HG02642 (cell line): ENCODE results near the gene ATP6V0A1.
"Not testable (repeated sequence)": the region's sequence is repeated elsewhere in the genome, so short reads cannot be mapped to it uniquely, and the experiment has no call there.

Experiments used
- ATAC-seq: cut with Tn5 transposase; IDR thresholded peaks from one replicate; pipeline ENCODE4 v1.9.1; 2021; ENCODE audit warnings: mild to moderate bottlenecking; ENCODE audit not compliant: unreplicated experiment, poor library complexity

ATP6V0A1 gene

GRCh38 chr17:42475121-42475520, 16.4 kb downstream of the ATP6V0A1 start:
- no peak for ATAC-seq

DNA sequence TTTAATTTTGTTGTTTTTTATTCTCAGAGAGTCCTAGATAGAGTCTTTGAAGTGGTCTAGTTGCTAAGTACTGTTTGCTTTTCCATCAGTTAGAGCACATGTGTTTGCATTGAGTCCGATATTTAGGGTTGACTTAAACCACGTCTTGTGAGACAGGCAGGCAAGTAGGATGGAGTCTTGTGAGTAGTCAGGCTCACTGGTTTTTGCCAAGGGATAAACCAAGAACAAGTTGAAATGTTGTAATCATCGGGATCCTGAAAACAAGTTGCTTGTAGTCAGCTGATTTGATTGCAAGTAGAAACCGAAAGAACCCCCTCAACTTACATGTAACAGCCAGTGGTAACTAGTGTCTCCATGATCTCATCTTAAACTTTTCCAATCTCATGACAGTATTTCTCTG, 17.2 kb downstream of the ATP6V0A1 start:
- no peak for ATAC-seq

- ATAC-seq = no peak
These were observed 17.7 kb downstream of the ATP6V0A1 start for GRCh38 chr17:42476411-42476810.

GRCh38 chr17:42477173-42477572, 18.5 kb downstream of the ATP6V0A1 start:
- no peak for ATAC-seq

- not testable (repeated sequence) for ATAC-seq
These were observed 19.1 kb downstream of the ATP6V0A1 start for GRCh38 chr17:42477824-42478223.

DNA sequence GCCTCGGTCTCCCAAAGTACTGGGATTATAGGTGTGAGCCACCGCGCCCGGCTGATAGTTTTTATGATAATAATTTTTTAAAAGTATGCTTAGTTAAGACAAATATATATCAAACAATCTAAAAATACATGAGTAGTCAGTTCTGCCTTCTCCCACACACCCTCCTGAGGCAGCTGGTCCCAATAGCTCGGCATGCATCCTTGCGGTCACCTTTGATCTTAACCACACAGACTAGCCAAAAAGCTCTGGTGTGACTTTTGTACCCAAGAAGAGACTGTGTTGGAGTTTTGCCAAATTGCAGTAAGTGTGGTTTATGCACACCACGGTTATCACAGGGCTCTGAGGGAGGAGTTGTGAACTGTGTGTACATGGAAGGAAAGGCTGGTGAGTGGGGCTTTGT, 25.6 kb downstream of the ATP6V0A1 start:
- ATAC-seq = no peak

DNA sequence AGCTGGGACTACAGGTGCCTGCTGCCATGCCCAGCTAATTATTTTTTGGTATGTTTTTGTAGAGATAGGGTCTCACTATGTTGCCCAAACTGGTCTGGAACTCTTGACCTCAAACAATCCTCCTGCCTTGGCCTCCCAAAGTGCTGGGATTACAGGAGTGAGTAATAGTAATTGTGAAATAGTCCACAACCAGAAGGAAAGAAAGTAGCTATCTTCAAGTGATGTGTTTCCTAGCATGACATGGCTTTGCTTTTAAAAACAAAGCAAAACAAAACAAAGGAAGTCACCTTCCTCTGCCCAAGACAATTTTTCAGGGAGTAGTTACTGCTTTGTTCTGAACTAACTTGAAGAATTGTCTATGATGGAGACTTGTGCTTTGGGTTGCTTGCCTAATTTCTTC, 27.0 kb downstream of the ATP6V0A1 start:
- no peak for ATAC-seq

DNA sequence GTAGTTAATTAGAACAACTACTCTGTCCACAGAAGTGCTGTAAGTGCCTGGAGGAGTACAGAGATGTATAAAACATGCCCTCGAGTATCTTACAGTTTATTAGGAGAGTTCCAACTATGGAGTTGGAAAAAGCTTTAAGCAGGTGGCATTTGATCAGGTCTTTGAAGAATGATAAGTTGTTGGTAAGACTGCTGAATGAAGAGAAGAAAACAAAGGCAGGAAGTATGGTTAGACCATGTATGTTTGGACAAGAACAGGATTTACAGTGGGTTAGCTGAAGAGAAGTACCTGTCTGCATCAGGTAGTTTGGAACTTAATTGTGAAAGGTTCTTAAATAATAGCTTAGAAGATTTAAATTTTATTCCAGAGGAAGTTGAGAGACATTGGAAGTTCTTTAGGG, 29.4 kb downstream of the ATP6V0A1 start:
- no peak for ATAC-seq

DNA sequence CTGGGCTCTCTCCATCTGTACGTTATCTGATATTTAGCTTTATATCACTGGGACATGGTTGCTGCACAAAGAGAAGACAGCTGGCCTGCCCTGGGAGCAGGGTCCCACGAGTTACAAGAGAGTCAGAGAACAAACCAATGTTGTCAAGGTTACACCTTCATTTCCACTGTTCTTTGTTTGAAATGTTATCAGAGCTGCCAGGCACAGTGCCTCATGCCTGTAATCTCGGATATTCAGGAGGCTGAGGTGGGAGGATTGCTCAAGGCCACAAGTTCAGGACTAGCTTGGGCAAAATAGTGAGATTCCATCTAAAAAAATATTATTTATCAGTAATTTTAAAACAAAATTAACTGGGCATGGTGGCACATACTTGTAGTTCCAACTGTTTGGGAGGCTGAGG, 34.6 kb downstream of the ATP6V0A1 start:
- ATAC-seq = no peak

GRCh38 chr17:42494673-42495072, 36.0 kb downstream of the ATP6V0A1 start:
- no peak for ATAC-seq

- no peak for ATAC-seq
These were observed 40.1 kb downstream of the ATP6V0A1 start for GRCh38 chr17:42498828-42499227.

DNA sequence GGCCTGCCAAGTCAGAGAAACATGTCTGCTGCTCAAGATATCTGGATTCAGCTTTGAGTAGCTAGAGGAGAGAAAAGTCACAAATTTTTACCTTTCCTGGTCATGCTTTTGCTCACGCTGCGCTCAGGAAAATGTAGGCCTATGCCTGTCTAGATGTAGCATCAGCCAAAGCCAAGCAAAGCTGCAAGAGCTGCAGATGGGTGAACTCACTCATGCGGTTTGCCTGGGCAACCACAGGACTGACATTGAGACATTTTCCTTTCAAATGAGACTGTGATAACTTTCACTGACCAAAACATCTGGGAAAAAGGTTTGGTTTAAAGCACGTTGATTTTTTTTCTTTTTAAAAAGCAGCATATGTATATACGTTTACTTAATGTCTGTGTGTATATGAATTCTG, 43.4 kb downstream of the ATP6V0A1 start:
- ATAC-seq = no peak

DNA sequence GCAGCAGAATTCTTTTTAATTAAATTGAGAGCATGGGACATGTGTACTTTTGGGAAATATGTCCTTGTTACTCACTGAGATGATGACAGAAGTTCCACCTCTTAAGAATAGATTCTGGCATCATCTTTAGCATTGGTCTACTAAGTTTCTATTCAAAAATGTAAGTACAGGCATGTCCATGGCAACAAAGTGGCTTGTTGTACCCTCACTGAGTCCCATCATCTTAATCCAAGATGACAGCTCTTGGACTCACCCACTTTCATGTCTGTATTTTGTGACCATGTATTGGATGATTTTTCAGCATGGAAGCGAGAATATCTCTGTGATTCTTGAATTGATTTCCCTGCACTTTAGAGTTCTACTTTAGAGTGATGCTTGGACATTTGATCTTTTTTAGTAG, 44.2 kb downstream of the ATP6V0A1 start:
- ATAC-seq = no peak

- ATAC-seq = no peak
These were observed 49.0 kb downstream of the ATP6V0A1 start for GRCh38 chr17:42507671-42508070.

DNA sequence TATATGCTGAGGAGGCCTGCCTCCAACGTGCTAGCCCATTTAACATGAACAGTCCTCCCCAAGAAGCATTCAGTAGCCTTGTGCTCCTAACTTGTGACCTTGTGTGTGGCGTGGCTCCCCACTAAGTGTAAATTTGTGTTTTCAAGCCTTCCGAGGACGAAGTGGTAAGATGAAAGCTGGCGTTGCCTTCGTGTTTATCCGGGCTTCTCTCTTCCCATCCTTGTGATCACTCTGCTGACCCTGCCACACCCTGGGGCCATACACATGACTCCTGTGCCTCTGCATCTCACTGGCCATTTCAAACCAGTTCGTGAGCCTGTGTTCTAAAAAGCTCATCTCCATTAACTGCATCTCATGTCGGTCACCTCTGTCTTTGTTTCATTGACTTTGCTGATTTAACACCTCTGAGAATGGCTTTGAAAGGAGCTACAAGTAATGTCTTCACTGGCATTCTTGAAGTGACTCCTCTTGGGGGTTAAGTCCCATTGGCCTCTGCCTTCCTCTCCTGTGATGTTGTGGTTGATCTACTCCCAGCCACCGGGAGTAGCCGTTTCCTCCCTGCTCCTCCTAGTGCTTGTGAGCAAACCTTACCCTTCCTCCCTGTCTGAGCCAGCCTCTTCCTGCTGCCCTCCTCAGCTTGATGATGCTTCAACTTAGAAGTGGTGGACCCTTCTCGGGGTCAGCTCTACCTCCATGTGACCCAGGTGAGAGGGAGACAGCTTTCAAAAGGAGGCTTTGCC, 49.9 kb downstream of the ATP6V0A1 start:
- no peak for ATAC-seq

GRCh38 chr17:42509409-42509808, 50.7 kb downstream of the ATP6V0A1 start:
- no peak for ATAC-seq

DNA sequence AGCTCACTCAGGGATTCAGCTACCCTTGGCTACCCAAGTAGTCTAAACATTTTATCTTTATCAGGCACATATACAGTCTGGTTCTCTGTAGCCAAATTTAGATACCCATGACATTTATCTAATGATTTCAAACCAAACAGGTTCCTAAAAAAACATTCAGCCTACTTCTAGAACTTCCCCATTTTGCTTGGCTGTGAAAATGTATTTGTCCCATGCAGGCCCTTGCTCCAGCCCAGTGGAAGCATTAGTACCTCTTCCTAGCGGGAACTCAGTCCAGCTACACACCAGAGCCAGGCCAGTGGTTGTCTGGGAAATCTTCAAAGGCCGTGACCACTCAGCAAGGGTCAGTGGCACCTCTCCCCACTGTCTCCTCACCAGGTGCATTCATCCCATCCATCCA, 51.2 kb downstream of the ATP6V0A1 start:
- no peak for ATAC-seq

- ATAC-seq = no peak
These were observed 53.6 kb downstream of the ATP6V0A1 start for GRCh38 chr17:42512246-42512645.

DNA sequence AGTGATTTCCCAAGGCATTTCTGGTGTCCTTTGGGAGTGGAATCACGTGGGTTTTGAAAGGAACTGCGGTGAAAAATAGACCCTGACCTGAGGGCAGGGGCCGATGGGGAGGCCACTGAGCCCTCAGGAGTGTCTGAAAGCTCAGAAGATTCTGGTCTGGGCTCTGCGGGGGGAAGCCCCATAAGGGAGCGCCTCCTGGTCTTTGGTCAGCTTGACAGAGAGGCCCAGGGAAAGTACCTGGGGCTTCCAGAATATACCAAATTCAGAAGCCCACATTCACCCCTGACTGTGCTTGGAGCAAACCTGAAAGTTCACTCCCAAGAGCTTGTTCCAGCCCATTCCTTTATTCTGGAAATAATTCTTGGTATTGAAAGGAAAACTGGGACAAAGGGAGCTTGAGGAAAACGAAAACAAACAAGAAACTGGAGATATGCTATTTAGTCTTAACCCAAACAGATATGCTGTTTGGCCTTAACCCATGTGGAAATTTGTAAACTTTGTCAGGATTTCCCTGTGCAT, 54.1 kb downstream of the ATP6V0A1 start:
- peak; percentile 60 for ATAC-seq

DNA sequence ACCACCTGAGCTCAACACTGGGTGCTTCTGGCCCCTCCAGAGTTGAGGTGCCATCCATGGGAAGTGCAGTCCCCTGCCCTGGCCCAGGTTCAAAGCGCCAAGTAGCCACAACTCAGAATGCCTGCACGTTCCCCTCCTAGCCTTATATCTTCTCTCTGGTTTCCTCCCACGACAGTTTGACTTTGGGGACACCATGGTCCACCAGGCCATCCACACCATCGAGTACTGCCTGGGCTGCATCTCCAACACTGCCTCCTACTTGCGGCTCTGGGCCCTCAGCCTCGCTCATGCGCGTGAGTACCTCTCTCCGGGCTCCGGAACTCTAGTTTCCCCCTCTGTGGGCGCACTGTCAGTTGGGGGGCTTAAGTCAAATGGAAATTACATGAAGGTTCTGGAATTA, 55.0 kb downstream of the ATP6V0A1 start:
- ATAC-seq = no peak

GRCh38 chr17:42514279-42514678, 55.6 kb downstream of the ATP6V0A1 start:
- no peak for ATAC-seq

DNA sequence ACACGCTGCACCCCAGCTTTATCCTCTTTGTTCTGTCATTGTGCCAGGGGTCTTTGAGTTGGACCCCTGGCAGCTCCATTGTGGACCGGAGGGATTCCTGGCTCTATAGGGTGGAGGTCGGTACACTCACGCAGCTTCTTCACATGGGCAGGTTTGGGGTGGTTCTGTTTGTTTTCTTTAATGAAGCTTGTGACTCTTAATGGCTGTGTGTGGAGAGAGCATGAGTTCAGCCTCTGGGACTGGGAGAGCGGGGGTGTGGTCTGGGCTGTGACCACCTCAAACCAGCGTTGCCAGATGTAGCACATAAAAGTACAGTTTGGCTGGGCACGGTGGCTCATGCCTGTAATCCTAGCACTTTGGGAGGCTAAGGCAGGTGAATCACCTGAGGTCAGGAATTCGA, 56.2 kb downstream of the ATP6V0A1 start:
- no peak for ATAC-seq
